Mesendoderm (in vitro differentiated cells): ENCODE data around the gene MOB3B.

Experiments
- DNase-seq: peaks from one replicate; pipeline ENCODE4 v3.0.0; 2013
- H2AK5ac ChIP-seq: 2 replicates; pipeline ENCODE4 v1.6.1; 2013; ENCODE audit warnings: low read length, inconsistent platforms
- H2BK120ac ChIP-seq: 2 replicates; pipeline ENCODE4 v1.6.1; 2013; ENCODE audit warnings: low read depth, mild to moderate bottlenecking, low read length, moderate library complexity, mixed read lengths
- H2BK15ac ChIP-seq: replicated peaks from 2 replicates; pipeline ENCODE4 v1.6.1; 2013; ENCODE audit warnings: low read depth, mild to moderate bottlenecking, moderate library complexity
- H2BK5ac ChIP-seq: 2 replicates; pipeline ENCODE4 v1.6.1; 2013; ENCODE audit warnings: low read length, inconsistent platforms
- H3K18ac ChIP-seq: 2 replicates; pipeline ENCODE4 v1.6.1; 2013; ENCODE audit warnings: mild to moderate bottlenecking, low read length, mixed read lengths
- H3K23ac ChIP-seq: one replicate; pipeline ENCODE4 v1.6.1; 2013; ENCODE audit warnings: low read length
- H3K27ac ChIP-seq: 2 replicates; pipeline ENCODE4 v1.5.1; 2013; ENCODE audit warnings: low read depth, mild to moderate bottlenecking, inconsistent platforms, low read length, moderate library complexity
- H3K27me3 ChIP-seq: 2 replicates; pipeline ENCODE4 v1.6.1; 2013; ENCODE audit warnings: low read length, control low read depth, mild to moderate bottlenecking, inconsistent platforms; ENCODE audit not compliant: insufficient read depth, poor library complexity
- H3K36me3 ChIP-seq: 2 replicates; pipeline ENCODE4 v1.6.1; 2013; ENCODE audit warnings: low read length, inconsistent platforms; ENCODE audit not compliant: control insufficient read depth, insufficient read depth
- H3K4ac ChIP-seq: one replicate; pipeline ENCODE4 v1.6.1; 2013; ENCODE audit warnings: low read depth, mild to moderate bottlenecking, low read length, moderate library complexity
- H3K4me1 ChIP-seq: 2 replicates; pipeline ENCODE4 v1.6.1; 2013; ENCODE audit warnings: low read depth, low read length, inconsistent platforms; ENCODE audit not compliant: control insufficient read depth
- H3K4me2 ChIP-seq: 2 replicates; pipeline ENCODE4 v1.6.1; 2013; ENCODE audit warnings: low read length
- H3K4me3 ChIP-seq: 2 replicates; pipeline ENCODE4 v1.5.1; 2013; ENCODE audit warnings: mild to moderate bottlenecking, low read length
- H3K56ac ChIP-seq: one replicate; pipeline ENCODE4 v1.6.1; 2013; ENCODE audit warnings: low read length
- H3K79me1 ChIP-seq: 2 replicates; pipeline ENCODE4 v1.6.1; 2013; ENCODE audit warnings: low read length, inconsistent platforms
- H3K79me2 ChIP-seq: 2 replicates; pipeline ENCODE4 v1.6.1; 2013; ENCODE audit warnings: mild to moderate bottlenecking, low read length; ENCODE audit not compliant: control insufficient read depth, insufficient read depth
- H3K9ac ChIP-seq: 2 replicates; pipeline ENCODE4 v1.6.1; 2013; ENCODE audit warnings: low read length, inconsistent platforms
- H4K5ac ChIP-seq: one replicate; pipeline ENCODE4 v1.6.1; 2013; ENCODE audit warnings: low read length
- H4K8ac ChIP-seq: one replicate; pipeline ENCODE4 v1.6.1; 2013; ENCODE audit warnings: low read depth, mild to moderate bottlenecking, control low read depth, low read length, moderate library complexity
- WGBS: extraction: QIAGEN DNeasy Blood & Tissue Kit; methylation state at CpG from one replicate; pipeline ENCODE4 v1.1.7; 2013; ENCODE audit warnings: low lambda C conversion rate, missing lambda C conversion rate; ENCODE audit not compliant: insufficient coverage; ENCODE audit errors: extremely low coverage; 5-methylcytosine and 5-hydroxymethylcytosine counted together

The MOB3B gene

DNA sequence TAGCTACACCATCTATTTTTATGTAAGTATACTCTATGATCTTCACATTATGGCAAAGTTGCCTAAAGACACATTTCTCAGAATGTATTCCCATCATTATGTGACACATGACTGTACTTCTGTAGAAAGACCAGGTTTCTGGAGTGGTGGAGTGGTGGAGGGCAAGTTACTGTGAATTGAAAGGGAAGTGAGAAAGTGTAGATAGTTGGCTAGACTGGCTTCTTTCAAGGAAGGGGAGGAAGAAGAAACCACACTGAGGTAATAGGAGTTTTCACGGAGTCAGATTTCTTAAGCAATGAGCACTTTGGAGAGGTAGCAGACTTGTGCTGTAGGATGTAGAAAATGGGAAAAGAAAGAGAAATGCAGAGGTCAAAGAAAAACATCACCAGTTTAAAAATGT lies 181.7 kb downstream of the MOB3B start:
- Histone ChIP-seq H2AK5ac (no peak overlapping the region), H3K4ac (no peak overlapping the region), H4K5ac (peak overlapping the region; percentile 56), H3K27me3 (no peaks in the 10 kb centered on the region), H2BK5ac (no peak overlapping the region), H3K18ac (no peak overlapping the region), H3K4me3 (no peak overlapping the region), H3K36me3 (no peaks in the 10 kb centered on the region), H3K4me2 (no peak overlapping the region), H4K8ac (no peak overlapping the region), H3K4me1 (peaks cover 6% of the 10 kb centered on the region), H2BK120ac (no peak overlapping the region), H3K23ac (no peak overlapping the region), H3K79me2 (no peaks in the 10 kb centered on the region), H3K9ac (no peak overlapping the region), H2BK15ac (no peak overlapping the region), H3K79me1 (no peaks in the 10 kb centered on the region), H3K56ac (no peak overlapping the region), H3K27ac (no peak overlapping the region)
- no CpG with 5 or more reads among the region's 1 CpG for WGBS
- DNase-seq: no peak

- H2BK120ac ChIP-seq: no peak overlapping the region
- no peak overlapping the region for H3K27ac ChIP-seq
- no peak for DNase-seq
- H4K5ac ChIP-seq: no peak overlapping the region
- H3K23ac ChIP-seq: no peak overlapping the region
- H3K4me1 ChIP-seq: peaks cover 6% of the 10 kb centered on the region
- no peaks in the 10 kb centered on the region for H3K79me1 ChIP-seq
- no peaks in the 10 kb centered on the region for H3K79me2 ChIP-seq
- H3K36me3 ChIP-seq: no peaks in the 10 kb centered on the region
- H4K8ac ChIP-seq: no peak overlapping the region
- no CpG with 5 or more reads among the region's 7 CpGs for WGBS
- H3K4ac ChIP-seq: no peak overlapping the region
- H3K4me2 ChIP-seq: no peak overlapping the region
- no peak overlapping the region for H3K56ac ChIP-seq
- H3K4me3 ChIP-seq: no peak overlapping the region
- H2BK5ac ChIP-seq: no peak overlapping the region
- no peak overlapping the region for H3K9ac ChIP-seq
- H3K27me3 ChIP-seq: no peaks in the 10 kb centered on the region
- no peak overlapping the region for H2BK15ac ChIP-seq
- no peak overlapping the region for H3K18ac ChIP-seq
- H2AK5ac ChIP-seq: no peak overlapping the region
These were observed 184.8 kb downstream of the MOB3B start for GRCh38 chr9:27344776-27345175.

DNA sequence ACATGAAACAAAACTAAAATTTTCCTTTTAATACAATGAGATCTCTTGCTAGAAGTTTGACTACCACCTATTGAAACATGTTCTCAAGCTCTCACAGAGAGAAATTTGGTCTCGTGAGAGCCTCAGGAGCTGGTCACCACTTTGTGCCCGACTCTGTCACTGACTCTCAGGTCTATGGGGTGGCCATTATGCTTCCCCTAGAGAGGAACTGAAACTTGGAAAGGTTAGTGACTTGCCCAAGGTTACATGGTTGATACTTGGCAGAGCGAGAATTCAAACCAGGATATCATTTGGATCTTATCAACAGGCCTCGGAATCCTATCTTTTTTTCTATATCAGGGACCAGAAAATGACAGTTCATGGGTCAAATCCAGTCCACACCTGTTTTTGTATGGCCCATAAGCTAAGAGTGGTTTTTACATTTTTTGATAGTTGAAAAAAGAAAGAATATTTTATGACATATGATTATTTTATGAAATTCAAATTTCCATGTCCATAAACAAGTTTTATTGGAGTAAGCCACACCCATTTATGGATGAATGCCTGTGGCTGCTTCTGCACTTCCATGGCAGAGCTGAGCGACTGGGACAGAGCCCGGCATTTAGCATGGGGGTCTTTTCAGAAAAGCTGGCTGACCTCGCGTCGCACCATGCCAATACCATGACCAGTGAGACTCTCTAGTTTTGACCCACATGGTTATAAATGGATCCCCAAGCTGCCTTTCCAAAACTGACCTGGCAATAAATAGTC lies 187.9 kb downstream of the MOB3B start:
- Histone ChIP-seq H3K4ac (no peak overlapping the region), H2BK5ac (no peak overlapping the region), H4K8ac (no peak overlapping the region)

DNA sequence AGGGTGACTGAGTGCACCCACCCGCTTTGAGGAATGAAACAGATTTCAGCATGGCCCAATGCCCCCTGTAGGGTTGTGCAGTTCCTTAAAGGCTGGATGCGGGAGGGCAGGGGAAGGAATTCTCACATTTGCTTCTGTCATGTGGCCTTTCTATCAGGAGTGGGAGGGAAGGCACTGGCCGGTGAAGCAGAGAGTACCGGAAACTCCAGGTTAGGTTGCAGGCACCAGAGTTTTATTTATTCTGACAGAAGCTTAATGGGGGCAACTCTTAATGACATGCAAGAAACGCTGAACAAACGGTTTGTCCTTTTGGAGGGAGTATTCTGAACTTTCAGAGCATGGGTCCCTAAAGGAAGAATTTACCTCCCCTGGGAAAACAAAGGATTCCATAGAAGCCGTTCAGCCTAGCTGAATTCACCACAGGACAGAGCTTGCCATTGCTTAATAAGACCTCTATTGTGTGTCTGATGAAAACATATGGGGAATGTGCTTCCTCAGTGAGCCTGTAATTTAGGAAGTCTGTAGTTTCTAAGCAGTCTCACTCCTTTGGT lies 188.6 kb downstream of the MOB3B start:
- no CpG with 5 or more reads among the region's 7 CpGs for WGBS
- H3K9ac ChIP-seq: no peak overlapping the region
- H4K8ac ChIP-seq: no peak overlapping the region
- no peak overlapping the region for H3K18ac ChIP-seq
- H2BK15ac ChIP-seq: no peak overlapping the region
- no peak overlapping the region for H3K4me3 ChIP-seq
- no peak overlapping the region for H3K56ac ChIP-seq
- H3K4me2 ChIP-seq: no peak overlapping the region
- H2AK5ac ChIP-seq: no peak overlapping the region
- H3K23ac ChIP-seq: no peak overlapping the region
- no peak overlapping the region for H2BK5ac ChIP-seq
- no peaks in the 10 kb centered on the region for H3K36me3 ChIP-seq
- H3K79me1 ChIP-seq: no peaks in the 10 kb centered on the region
- H3K4ac ChIP-seq: no peak overlapping the region
- DNase-seq: no peak
- no peaks in the 10 kb centered on the region for H3K4me1 ChIP-seq
- H3K27me3 ChIP-seq: no peaks in the 10 kb centered on the region
- no peak overlapping the region for H2BK120ac ChIP-seq
- H4K5ac ChIP-seq: no peak overlapping the region
- no peak overlapping the region for H3K27ac ChIP-seq
- no peaks in the 10 kb centered on the region for H3K79me2 ChIP-seq

More for the DNA sequence above, 187.9 kb downstream of the MOB3B start:
- Histone ChIP-seq H3K27ac (no peak overlapping the region), H3K79me2 (no peaks in the 10 kb centered on the region), H2BK120ac (no peak overlapping the region), H3K9ac (no peak overlapping the region), H2AK5ac (no peak overlapping the region), H3K4me3 (no peak overlapping the region), H3K79me1 (no peaks in the 10 kb centered on the region), H3K56ac (no peak overlapping the region), H3K18ac (no peak overlapping the region), H4K5ac (no peak overlapping the region), H3K36me3 (no peaks in the 10 kb centered on the region), H3K4me2 (no peak overlapping the region), H3K23ac (no peak overlapping the region), H2BK15ac (no peak overlapping the region), H3K27me3 (no peaks in the 10 kb centered on the region), H3K4me1 (no peaks in the 10 kb centered on the region)
- DNase-seq: no peak
- WGBS: no CpG with 5 or more reads among the region's 9 CpGs

GRCh38 chr9:27340285-27340674 lies 189.3 kb downstream of the MOB3B start:
- no peak for DNase-seq
- Histone ChIP-seq H3K4me1 (no peaks in the 10 kb centered on the region), H3K27me3 (no peaks in the 10 kb centered on the region), H4K8ac (no peak overlapping the region), H4K5ac (no peak overlapping the region), H2AK5ac (no peak overlapping the region), H3K27ac (no peak overlapping the region), H2BK120ac (no peak overlapping the region), H3K18ac (no peak overlapping the region), H2BK15ac (no peak overlapping the region), H2BK5ac (no peak overlapping the region), H3K79me2 (no peaks in the 10 kb centered on the region), H3K56ac (no peak overlapping the region), H3K23ac (no peak overlapping the region), H3K4me2 (no peak overlapping the region), H3K9ac (no peak overlapping the region), H3K4me3 (no peak overlapping the region), H3K36me3 (no peaks in the 10 kb centered on the region), H3K4ac (no peak overlapping the region), H3K79me1 (no peaks in the 10 kb centered on the region)
- WGBS: no CpG with 5 or more reads among the region's 5 CpGs
